OCI-LY7 (cell line): ENCODE measurements around the gene P2RY14. TPM values are rescaled to one million over a fixed set of nuclear protein-coding genes. Genes with fewer than 3 reads are reported as not detected.

ENCODE experiments used
- BruUV-seq: library from RNA; stranded (reverse); fragments of 400-500 nt; replicated peaks from 2 replicates; lab custom pipeline; 2021; lab: Mats Ljungman, UMichigan
- CTCF ChIA-PET: fragments of 300-600 bp; sonication (Branson Sonifier 250); formaldehyde crosslinking; loops from one replicate; lab custom pipeline; 2022; ENCODE audit warnings: antibody characterized with exemption; ENCODE audit not compliant: unreplicated experiment; lab: Charles Lee
- POLR2A ChIA-PET: fragments of 300-600 bp; sonication (Branson Sonifier 250); formaldehyde crosslinking; loops from one replicate; lab custom pipeline; 2022; ENCODE audit warnings: antibody characterized with exemption; lab: Charles Lee
- DNase-seq: peaks from one replicate; pipeline ENCODE4 v3.0.0-alpha.2; 2015; ENCODE audit warnings: low spot score
- H2AFZ ChIP-seq: fragments of 200-600 bp; sonication (generic), shearing (Covaris generic); 2 replicates; pipeline ENCODE4 v1.6.1; 2014; ENCODE audit warnings: mild to moderate bottlenecking, antibody characterized with exemption, low read length, moderate library complexity
- H3K27ac ChIP-seq: fragments of 200-600 bp; sonication (generic); 2 replicates; pipeline ENCODE4 v1.5.1; 2014; ENCODE audit warnings: mixed run types, low read depth, mild to moderate bottlenecking, moderate library complexity, low read length, inconsistent platforms; ENCODE audit not compliant: poor library complexity, severe bottlenecking
- H3K36me3 ChIP-seq: fragments of 200-600 bp; sonication (generic); 2 replicates; pipeline ENCODE4 v1.6.1; 2014; ENCODE audit warnings: mild to moderate bottlenecking, antibody characterized with exemption, low read length, moderate library complexity, mixed read lengths; ENCODE audit not compliant: insufficient read depth
- H3K4me1 ChIP-seq: fragments of 200-600 bp; sonication (generic); 2 replicates; pipeline ENCODE4 v1.5.1; 2014; ENCODE audit warnings: mild to moderate bottlenecking, low read length; ENCODE audit not compliant: insufficient read depth, poor library complexity, severe bottlenecking
- H3K4me2 ChIP-seq: fragments of 200-600 bp; sonication (generic); 2 replicates; pipeline ENCODE4 v1.6.1; 2014; ENCODE audit warnings: mild to moderate bottlenecking, low read length
- H3K4me3 ChIP-seq: fragments of 200-600 bp; sonication (generic); 2 replicates; pipeline ENCODE4 v1.5.1; 2014; ENCODE audit warnings: mild to moderate bottlenecking, low read depth, low read length; ENCODE audit not compliant: poor library complexity, severe bottlenecking
- H3K79me2 ChIP-seq: fragments of 200-600 bp; sonication (generic); 2 replicates; pipeline ENCODE4 v1.6.1; 2016; ENCODE audit warnings: low read depth, mild to moderate bottlenecking, low read length, moderate library complexity, mixed read lengths; ENCODE audit not compliant: insufficient read depth
- H3K9me2 ChIP-seq: fragments of 200-600 bp; sonication (generic); 2 replicates; pipeline ENCODE4 v1.6.1; 2016; ENCODE audit warnings: mild to moderate bottlenecking, low read length, mixed read lengths; ENCODE audit not compliant: insufficient read depth
- H3K9me3 ChIP-seq: fragments of 200-600 bp; sonication (generic); 2 replicates; pipeline ENCODE4 v1.6.1; 2014; ENCODE audit warnings: mild to moderate bottlenecking, mixed run types, low read length, mixed read lengths
- H4K20me1 ChIP-seq: fragments of 200-600 bp; sonication (generic); 2 replicates; pipeline ENCODE4 v1.6.1; 2014; ENCODE audit warnings: mild to moderate bottlenecking, antibody characterized with exemption, low read length, moderate library complexity, mixed read lengths; ENCODE audit not compliant: insufficient read depth
- CTCF ChIP-seq: fragments of 200-600 bp; sonication (generic); conservative IDR thresholded peaks from 2 replicates; pipeline ENCODE4 v1.5.1; 2014; ENCODE audit warnings: mild to moderate bottlenecking, antibody characterized with exemption, low read length, moderate library complexity, mixed read lengths
- EZH2phosphoT487 ChIP-seq: fragments of 200-600 bp; sonication (generic); IDR thresholded peaks from 2 replicates; pipeline ENCODE4 v1.6.1; 2018; ENCODE audit warnings: low read depth, borderline replicate concordance, mild to moderate bottlenecking, mixed run types, antibody characterized with exemption, low read length, moderate library complexity, mixed read lengths
- intact Hi-C: fragments of 100-400 bp; cut with micrococcal nuclease; formaldehyde crosslinking; loops from one replicate; pipeline ENCODE4 v1.10.0; 2022; ENCODE audit not compliant: unreplicated experiment
- total RNA-seq, 2 experiments: library from RNA; depleted of rRNA in 1 of 2; stranded (reverse); fragments of >200 nt in 1 of 2; shearing (Covaris generic) in 1 of 2; gene quantifications; 2 replicates each; pipeline ENCODE4 v1.2.3, GENCODE V29; 2014 to 2022

The P2RY14 gene
- total RNA-seq, 2 experiments from 2014 or later, result not detected

GRCh38 chr3:151303751-151304150 is 25.4 kb upstream of the P2RY14 start:
- Histone ChIP-seq H4K20me1 (no peaks in the 10 kb centered on the region), H3K79me2 (no peaks in the 10 kb centered on the region), H3K4me3 (no peak overlapping the region), H3K9me2 (no peaks in the 10 kb centered on the region), H2AFZ (no peak overlapping the region), H3K27ac (no peak overlapping the region), H3K36me3 (no peaks in the 10 kb centered on the region), H3K4me1 (no peaks in the 10 kb centered on the region), H3K9me3 (no peaks in the 10 kb centered on the region), H3K4me2 (no peak overlapping the region)
- TF ChIP-seq EZH2phosphoT487 (no peak), CTCF (no peak)
- POLR2A ChIA-PET, result interaction anchor here (0.9 kb wide), 1 partner anchor 23 kb away, joined by 4 read pairs; no protein-coding TSS in a partner anchor
- CTCF ChIA-PET, result no interaction called here
- no peak for DNase-seq
- BruUV-seq, result no TSS peak
- intact Hi-C loops, result no loop called here

GRCh38 chr3:151301787-151302186 is 23.4 kb upstream of the P2RY14 start:
- CTCF ChIA-PET, result no interaction called here
- POLR2A ChIA-PET, result interaction anchor here (0.9 kb wide), 1 partner anchor 38 kb away, joined by 3 read pairs; no protein-coding TSS in a partner anchor
- H3K4me3 ChIP-seq, result no peak overlapping the region
- no peaks in the 10 kb centered on the region for H3K9me3 ChIP-seq
- no peak for DNase-seq
- no peaks in the 10 kb centered on the region for H3K79me2 ChIP-seq
- TF ChIP-seq CTCF (no peak), EZH2phosphoT487 (no peak)
- no peaks in the 10 kb centered on the region for H4K20me1 ChIP-seq
- H3K4me2 ChIP-seq, result no peak overlapping the region
- intact Hi-C loops, result no loop called here
- H3K4me1 ChIP-seq, result no peaks in the 10 kb centered on the region
- no peak overlapping the region for H2AFZ ChIP-seq
- no TSS peak for BruUV-seq
- no peaks in the 10 kb centered on the region for H3K36me3 ChIP-seq
- H3K9me2 ChIP-seq, result no peaks in the 10 kb centered on the region
- no peak overlapping the region for H3K27ac ChIP-seq

- BruUV-seq, result no TSS peak
- Histone ChIP-seq H4K20me1 (no peaks in the 10 kb centered on the region), H3K36me3 (no peaks in the 10 kb centered on the region), H3K79me2 (no peaks in the 10 kb centered on the region), H3K27ac (no peak overlapping the region), H3K4me2 (no peak overlapping the region), H3K9me3 (no peaks in the 10 kb centered on the region), H3K4me3 (no peak overlapping the region), H2AFZ (no peak overlapping the region), H3K9me2 (no peaks in the 10 kb centered on the region), H3K4me1 (no peaks in the 10 kb centered on the region)
- no peak for DNase-seq
- POLR2A ChIA-PET, result interaction anchor here (0.9 kb wide), 1 partner anchor 39 kb away, joined by 3 read pairs; no protein-coding TSS in a partner anchor
- CTCF ChIA-PET, result no interaction called here
- intact Hi-C loops, result no loop called here
- no peak for TF ChIP-seq EZH2phosphoT487
- no peak for TF ChIP-seq CTCF
Observed at GRCh38 chr3:151300539-151300938, 22.2 kb upstream of the P2RY14 start.
